Mucosa of rectum (tissue), 2 donors: ENCODE data around the gene GATC.
"Not testable (repeated sequence)": the region's sequence is repeated elsewhere in the genome, so short reads cannot be mapped to it uniquely, and the experiment has no call there.

Experiments
- H3K27ac ChIP-seq, 2 donors: one replicate each; pipeline ENCODE4 v1.7.0; 2013; ENCODE audit warnings: inconsistent platforms in 2 of 2, low read depth in 2 of 2, low read length in 2 of 2
- H3K27me3 ChIP-seq, 2 donors: one replicate each; pipeline ENCODE4 v1.7.0; 2013; ENCODE audit warnings: low read length in 2 of 2; ENCODE audit not compliant: control insufficient read depth in 2 of 2, insufficient read depth in 2 of 2
- H3K36me3 ChIP-seq, 2 donors: one replicate each; pipeline ENCODE4 v1.7.0; 2013; ENCODE audit warnings: low read length in 2 of 2; ENCODE audit not compliant: control insufficient read depth in 2 of 2, insufficient read depth in 2 of 2
- H3K4me1 ChIP-seq, 2 donors: one replicate each; pipeline ENCODE4 v1.7.0; 2013; ENCODE audit warnings: low read length in 2 of 2, mild to moderate bottlenecking in 1 of 2; ENCODE audit not compliant: control insufficient read depth in 2 of 2, insufficient read depth in 2 of 2
- H3K4me3 ChIP-seq, 2 donors: one replicate each; pipeline ENCODE4 v1.7.0; 2013; ENCODE audit warnings: low read length in 2 of 2
- H3K9ac ChIP-seq, 2 donors: one replicate each; pipeline ENCODE4 v1.7.0; 2013; ENCODE audit warnings: low read length in 2 of 2, low read depth in 1 of 2, mild to moderate bottlenecking in 1 of 2
- H3K9me3 ChIP-seq, 2 donors: one replicate each; pipeline ENCODE4 v1.7.0; 2013; ENCODE audit warnings: low read length in 2 of 2; ENCODE audit not compliant: control insufficient read depth in 2 of 2
- donor health status: healthy.
- donor health status: Normal muscosa, but diverticular disease.

GATC gene

GRCh38 chr12:120483621-120484020 lies 37.4 kb downstream of the GATC start:
- H3K4me1 ChIP-seq = peaks cover 0 to 2% of the 10 kb centered on the region in 2 donors
- no peak overlapping the region for H3K4me3 ChIP-seq
- no peaks in the 10 kb centered on the region for H3K36me3 ChIP-seq
- no peaks in the 10 kb centered on the region for H3K9me3 ChIP-seq
- H3K27ac ChIP-seq = no peak overlapping the region
- H3K27me3 ChIP-seq = no peaks in the 10 kb centered on the region
- H3K9ac ChIP-seq = no peak overlapping the region

- H3K4me1 ChIP-seq = peaks cover 0 to 2% of the 10 kb centered on the region in 2 donors
- no peaks in the 10 kb centered on the region for H3K27me3 ChIP-seq
- H3K9ac ChIP-seq = no peak overlapping the region
- H3K4me3 ChIP-seq = no peak overlapping the region
- H3K27ac ChIP-seq = no peak overlapping the region
- H3K9me3 ChIP-seq = no peaks in the 10 kb centered on the region
- no peaks in the 10 kb centered on the region for H3K36me3 ChIP-seq
Observed at GRCh38 chr12:120485961-120486881, 40.0 kb downstream of the GATC start.

GRCh38 chr12:120487552-120487951 lies 41.3 kb downstream of the GATC start:
- not testable (repeated sequence) for H3K27ac ChIP-seq

GRCh38 chr12:120488057-120488640 lies 41.9 kb downstream of the GATC start:
- Histone ChIP-seq H3K9me3 (no peaks in the 10 kb centered on the region), H3K9ac (no peak overlapping the region), H3K27me3 (no peaks in the 10 kb centered on the region), H3K36me3 (peaks cover 0 to 3% of the 10 kb centered on the region in 2 donors), H3K4me1 (no peaks in the 10 kb centered on the region), H3K27ac (no peak overlapping the region), H3K4me3 (no peak overlapping the region)

More at GRCh38 chr12:120487552-120487951, 41.3 kb downstream of the GATC start:
- not testable (repeated sequence) for H3K9me3 ChIP-seq, H3K4me1 ChIP-seq, H3K4me3 ChIP-seq, H3K9ac ChIP-seq, H3K36me3 ChIP-seq, H3K27me3 ChIP-seq

GRCh38 chr12:120489018-120489417 lies 42.8 kb downstream of the GATC start:
- no peak overlapping the region for H3K9ac ChIP-seq
- no peaks in the 10 kb centered on the region for H3K9me3 ChIP-seq
- no peak overlapping the region for H3K27ac ChIP-seq
- no peaks in the 10 kb centered on the region for H3K4me1 ChIP-seq
- peaks cover 0 to 3% of the 10 kb centered on the region in 2 donors for H3K36me3 ChIP-seq
- H3K27me3 ChIP-seq = no peaks in the 10 kb centered on the region
- H3K4me3 ChIP-seq = no peak overlapping the region

GRCh38 chr12:120490325-120490724 lies 44.1 kb downstream of the GATC start:
- H3K4me1 ChIP-seq = peaks cover 2 to 5% of the 10 kb centered on the region in 2 donors
- H3K27ac ChIP-seq = no peak overlapping the region
- H3K9ac ChIP-seq = no peak overlapping the region
- H3K4me3 ChIP-seq = no peak overlapping the region
- H3K27me3 ChIP-seq = no peaks in the 10 kb centered on the region
- no peaks in the 10 kb centered on the region for H3K9me3 ChIP-seq
- H3K36me3 ChIP-seq = peaks cover 0 to 3% of the 10 kb centered on the region in 2 donors

- H3K9ac ChIP-seq = no peak overlapping the region
- no peak overlapping the region for H3K27ac ChIP-seq
- no peaks in the 10 kb centered on the region for H3K9me3 ChIP-seq
- H3K36me3 ChIP-seq = peaks cover 0 to 3% of the 10 kb centered on the region in 2 donors
- no peaks in the 10 kb centered on the region for H3K27me3 ChIP-seq
- H3K4me3 ChIP-seq = no peak overlapping the region
- H3K4me1 ChIP-seq = peaks cover 3 to 6% of the 10 kb centered on the region in 2 donors
Observed at GRCh38 chr12:120490833-120491512, 44.7 kb downstream of the GATC start.

GRCh38 chr12:120495186-120495730 lies 49.0 kb downstream of the GATC start:
- peaks cover 15 to 17% of the 10 kb centered on the region in 2 donors for H3K4me1 ChIP-seq
- peak overlapping the region; percentile 79 to 82 for H3K4me3 ChIP-seq
- no peak overlapping the region for H3K9ac ChIP-seq
- H3K27me3 ChIP-seq = no peaks in the 10 kb centered on the region
- H3K27ac ChIP-seq = no peak overlapping the region
- no peaks in the 10 kb centered on the region for H3K9me3 ChIP-seq
- peaks cover 0 to 18% of the 10 kb centered on the region in 2 donors for H3K36me3 ChIP-seq

GRCh38 chr12:120495731-120496412 lies 49.6 kb downstream of the GATC start, which contains the start of gene DYNLL1:
TSS of gene DYNLL1 (plus strand) at chr12:120496113. CDS start at chr12:120496422, 309 bp downstream.
- Histone ChIP-seq H3K4me3 (peak within 1 kb of the TSS; percentile 79 to 82), H3K36me3 (peaks cover 0 to 18% of the 10 kb centered on the region in 2 donors), H3K9me3 (no peaks in the 10 kb centered on the region), H3K9ac (peak within 1 kb of the TSS; percentile 74 to 77), H3K27ac (peak within 1 kb of the TSS; percentile 77 to 85), H3K4me1 (peaks cover 15 to 17% of the 10 kb centered on the region in 2 donors), H3K27me3 (no peaks in the 10 kb centered on the region)
